ENCODE data around the gene DUSP1. TPM values are rescaled to one million over a fixed set of nuclear protein-coding genes. Genes with fewer than 3 reads are reported as not detected.

The DUSP1 gene
- total RNA-seq, 2 donors from 2014 or later = 248 to 808 TPM

DNA sequence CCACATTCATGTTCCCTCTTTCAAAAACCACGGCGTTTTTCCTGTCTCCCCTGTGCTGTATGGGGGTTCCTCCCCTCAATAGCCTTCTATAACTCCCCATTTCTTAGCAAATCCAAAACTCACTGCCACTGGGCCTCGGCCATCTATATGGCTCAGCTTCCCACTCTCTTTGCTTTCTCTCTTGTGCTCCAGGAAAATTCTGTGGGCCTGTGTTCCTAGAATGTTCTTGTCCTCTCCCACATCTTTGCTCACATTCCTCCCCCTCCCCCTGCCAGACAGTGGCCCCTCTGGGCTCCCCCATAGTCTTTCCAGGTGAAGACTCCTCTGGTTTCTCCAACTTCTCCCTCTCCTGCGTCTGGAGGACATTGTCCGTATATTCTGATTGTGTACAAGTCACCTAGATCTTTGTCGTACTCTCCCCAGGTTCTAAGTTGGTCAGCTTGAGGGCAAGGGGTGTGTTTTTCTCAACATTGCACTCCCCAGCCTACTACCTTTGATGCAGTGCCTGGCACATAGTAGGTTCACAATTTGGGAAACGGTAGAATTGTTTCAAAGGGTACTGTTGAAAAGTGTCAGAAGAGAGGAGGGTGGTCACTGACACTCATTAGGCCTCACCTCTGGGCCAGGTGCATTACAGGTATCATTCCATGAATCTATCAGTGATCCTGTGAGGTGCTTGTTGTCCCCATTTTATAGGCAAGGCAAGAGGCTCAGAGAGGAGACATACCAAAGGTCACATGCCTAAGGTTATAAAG is 3.7 kb upstream of the DUSP1 start:
- 66 to 79% methylated on average over 7 of the region's 7 CpGs for WGBS, 2 donors
- Histone ChIP-seq H3K9me3 (no peaks in the 10 kb centered on the region), H3K4me3 (no peak overlapping the region), H3K4me1 (peaks cover 54% of the 10 kb centered on the region), H3K36me3 (replicated peaks in 1 of 2; ENCODE audit: insufficient read depth in 1 of 2, low read depth in 2 of 2) (no peaks in the 10 kb centered on the region), H3K27ac (peak overlapping the region; percentile 7 to 99 (median 98)), H3K27me3 (no peaks in the 10 kb centered on the region)
- no peak for ATAC-seq
- no peak for TF ChIP-seq POLR2A (IDR thresholded peaks at IDR 0.05)
- no peak for TF ChIP-seq CTCF (IDR thresholded peaks at IDR 0.05)
- intact Hi-C loops (cut with DNase I) = no loop called here
- no peak for DNase-seq

DNA sequence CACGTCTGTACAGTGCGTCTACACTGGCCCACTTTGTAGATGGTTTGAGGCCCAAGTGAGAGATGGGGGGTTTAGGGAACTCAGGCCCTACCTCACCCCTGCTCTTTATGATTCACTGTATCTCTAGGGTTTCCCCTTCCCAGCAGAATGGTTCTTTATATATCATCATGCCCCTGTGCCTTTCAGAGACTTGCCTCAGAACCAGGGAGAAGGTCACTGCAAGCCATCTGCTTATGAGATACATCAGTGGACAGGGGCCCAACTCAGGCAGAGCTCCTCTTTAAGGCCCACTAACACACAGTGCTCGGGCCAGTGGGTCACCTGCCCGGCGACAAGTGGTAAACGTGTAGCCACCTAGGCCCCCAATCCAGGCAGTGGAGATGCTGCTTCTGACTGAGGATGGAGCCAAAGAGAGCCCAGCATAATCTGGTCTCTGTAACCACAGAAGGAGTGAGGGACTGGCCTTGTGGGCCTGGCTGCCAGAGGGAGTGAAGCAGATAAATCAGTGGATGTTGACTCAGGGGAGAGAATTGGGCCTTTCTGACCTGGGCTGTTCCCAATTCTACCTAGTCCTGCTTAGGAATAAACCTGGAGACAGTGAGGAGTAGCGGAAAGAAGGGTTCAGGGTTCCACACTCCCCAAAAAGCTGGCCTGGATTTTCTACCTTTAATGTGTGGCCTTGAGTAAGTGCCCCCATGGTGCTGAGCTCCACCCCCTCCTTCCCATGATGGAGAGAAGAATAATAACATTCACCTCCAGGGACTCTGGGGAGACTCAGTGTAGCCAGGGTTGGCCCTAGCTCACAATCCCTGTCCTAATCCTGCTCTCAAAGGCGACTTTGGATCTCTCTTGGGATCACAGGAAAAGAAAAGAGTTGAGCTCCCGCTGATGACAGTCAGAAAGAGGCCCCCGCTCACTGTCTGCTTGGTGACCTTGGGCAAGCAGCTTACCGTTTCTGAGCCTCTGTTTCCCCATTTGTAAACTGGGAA is 2.8 kb upstream of the DUSP1 start:
- Histone ChIP-seq H3K9me3 (no peaks in the 10 kb centered on the region), H3K27ac (peak overlapping the region; percentile 94 to 99 (median 98)), H3K27me3 (no peaks in the 10 kb centered on the region), H3K4me3 (no peak overlapping the region), H3K4me1 (peaks cover 58% of the 10 kb centered on the region), H3K36me3 (replicated peaks in 1 of 2; ENCODE audit: insufficient read depth in 1 of 2, low read depth in 2 of 2) (no peaks in the 10 kb centered on the region)
- WGBS, 2 donors = 69 to 86% methylated on average over 9 to 11 of the region's 11 CpGs
- no peak for ATAC-seq
- intact Hi-C loops (cut with DNase I) = no loop called here
- DNase-seq = no peak
- TF ChIP-seq CTCF (IDR thresholded peaks at IDR 0.05) = no peak
- TF ChIP-seq POLR2A (IDR thresholded peaks at IDR 0.05) = no peak

GRCh38 chr5:172772112-172772906 is 1.3 kb upstream of the DUSP1 start:
- H3K4me1 ChIP-seq = peaks cover 56% of the 10 kb centered on the region
- H3K4me3 ChIP-seq = no peak overlapping the region
- no peaks in the 10 kb centered on the region for H3K36me3 ChIP-seq (replicated peaks in 1 of 2; ENCODE audit: insufficient read depth in 1 of 2, low read depth in 2 of 2)
- ATAC-seq (peak; percentile 22), DNase-seq (peak; percentile 82 to 94 (median 89))
- WGBS, 2 donors = 9 to 41% methylated on average over 16 to 50 of the region's 50 CpGs
- no peaks in the 10 kb centered on the region for H3K9me3 ChIP-seq
- peak overlapping the region; percentile 94 to 99 (median 98) for H3K27ac ChIP-seq
- TF ChIP-seq POLR2A (IDR thresholded peaks at IDR 0.05) = peak in 2 of 3 donors; percentile 46 to 62
- TF ChIP-seq CTCF (IDR thresholded peaks at IDR 0.05) = peak in 6 of 7 experiments; percentile 71 to 84 (median 78)
- intact Hi-C loops (cut with DNase I) = no loop called here
- no peaks in the 10 kb centered on the region for H3K27me3 ChIP-seq

DNA sequence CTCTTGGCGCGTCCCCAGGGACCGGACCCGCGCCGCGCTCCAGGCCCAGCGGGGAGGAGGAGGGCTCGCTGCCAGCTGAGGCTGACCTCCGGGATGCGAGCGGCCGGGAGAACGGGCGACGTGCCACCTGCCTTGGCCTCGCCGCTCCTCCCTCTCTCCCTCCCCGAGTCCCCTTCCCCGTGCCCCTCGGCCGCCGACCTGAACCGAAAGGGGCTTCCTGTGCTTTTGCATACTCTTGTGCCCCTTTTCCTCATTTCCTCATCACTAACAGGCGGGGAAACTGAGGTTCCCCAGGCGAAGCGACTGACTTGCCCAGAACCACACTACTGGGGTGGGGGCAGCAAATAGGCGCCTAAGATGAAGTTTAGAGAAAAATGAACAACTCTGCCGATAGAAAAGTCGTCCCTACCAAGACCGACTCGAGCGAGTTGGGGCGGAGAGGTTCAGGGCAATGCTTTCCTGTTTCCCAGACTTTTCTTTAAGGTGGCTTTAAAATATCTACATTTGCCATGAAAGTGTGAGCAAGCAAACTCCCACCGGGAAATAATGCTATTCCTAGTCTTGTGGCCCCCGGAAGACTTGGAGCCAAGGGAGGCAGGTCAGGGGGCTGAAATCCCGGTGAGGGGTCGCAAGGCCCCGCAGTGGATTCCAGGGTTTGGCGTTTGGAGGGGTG is 580 bp upstream of the DUSP1 start:
- ATAC-seq (no peak), DNase-seq (peak in 3 of 4 donors; percentile 43 to 51 (median 44))
- Histone ChIP-seq H3K27ac (peak overlapping the region; percentile 94 to 99 (median 98)), H3K4me1 (peaks cover 56% of the 10 kb centered on the region), H3K9me3 (no peaks in the 10 kb centered on the region), H3K27me3 (no peaks in the 10 kb centered on the region), H3K36me3 (replicated peaks in 1 of 2; ENCODE audit: insufficient read depth in 1 of 2, low read depth in 2 of 2) (no peaks in the 10 kb centered on the region), H3K4me3 (no peak overlapping the region)
- WGBS, 2 donors = 0 to 1% methylated on average over 25 to 39 of the region's 40 CpGs
- no peak for TF ChIP-seq POLR2A (IDR thresholded peaks at IDR 0.05)
- no peak for TF ChIP-seq CTCF (IDR thresholded peaks at IDR 0.05)
- intact Hi-C loops (cut with DNase I) = no loop called here

Measured in body of pancreas (tissue), 4 donors.